Subcutaneous adipose tissue (tissue), 4 donors: ENCODE measurements around the gene GOLGA7B. TPM values are rescaled to one million over a fixed set of nuclear protein-coding genes. Genes with fewer than 3 reads are reported as not detected.

Source experiments
- total RNA-seq, 4 donors: library from RNA; depleted of rRNA; stranded (reverse); fragments of >200 nt; gene quantifications; one replicate each; pipeline ENCODE4 v1.1.0, GENCODE V29; 2016
- TF ChIP-seq, protein P1 (sequence below): fragments of 450-650 bp; IDR thresholded peaks from one replicate; pipeline ENCODE4 v1.5.1; 2016; ENCODE audit warnings: low read depth, mild to moderate bottlenecking, control low read depth, antibody characterized with exemption, moderate library complexity

GOLGA7B gene
- total RNA-seq, 4 donors from 2014 or later = 2.6 to 3.2 (median 3.2) TPM; not detected in 1

- TF ChIP-seq, protein P1, sequence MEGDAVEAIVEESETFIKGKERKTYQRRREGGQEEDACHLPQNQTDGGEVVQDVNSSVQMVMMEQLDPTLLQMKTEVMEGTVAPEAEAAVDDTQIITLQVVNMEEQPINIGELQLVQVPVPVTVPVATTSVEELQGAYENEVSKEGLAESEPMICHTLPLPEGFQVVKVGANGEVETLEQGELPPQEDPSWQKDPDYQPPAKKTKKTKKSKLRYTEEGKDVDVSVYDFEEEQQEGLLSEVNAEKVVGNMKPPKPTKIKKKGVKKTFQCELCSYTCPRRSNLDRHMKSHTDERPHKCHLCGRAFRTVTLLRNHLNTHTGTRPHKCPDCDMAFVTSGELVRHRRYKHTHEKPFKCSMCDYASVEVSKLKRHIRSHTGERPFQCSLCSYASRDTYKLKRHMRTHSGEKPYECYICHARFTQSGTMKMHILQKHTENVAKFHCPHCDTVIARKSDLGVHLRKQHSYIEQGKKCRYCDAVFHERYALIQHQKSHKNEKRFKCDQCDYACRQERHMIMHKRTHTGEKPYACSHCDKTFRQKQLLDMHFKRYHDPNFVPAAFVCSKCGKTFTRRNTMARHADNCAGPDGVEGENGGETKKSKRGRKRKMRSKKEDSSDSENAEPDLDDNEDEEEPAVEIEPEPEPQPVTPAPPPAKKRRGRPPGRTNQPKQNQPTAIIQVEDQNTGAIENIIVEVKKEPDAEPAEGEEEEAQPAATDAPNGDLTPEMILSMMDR = no peak
Measured at GRCh38 chr10:97870990-97871389, 21.3 kb downstream of the GOLGA7B start.

DNA sequence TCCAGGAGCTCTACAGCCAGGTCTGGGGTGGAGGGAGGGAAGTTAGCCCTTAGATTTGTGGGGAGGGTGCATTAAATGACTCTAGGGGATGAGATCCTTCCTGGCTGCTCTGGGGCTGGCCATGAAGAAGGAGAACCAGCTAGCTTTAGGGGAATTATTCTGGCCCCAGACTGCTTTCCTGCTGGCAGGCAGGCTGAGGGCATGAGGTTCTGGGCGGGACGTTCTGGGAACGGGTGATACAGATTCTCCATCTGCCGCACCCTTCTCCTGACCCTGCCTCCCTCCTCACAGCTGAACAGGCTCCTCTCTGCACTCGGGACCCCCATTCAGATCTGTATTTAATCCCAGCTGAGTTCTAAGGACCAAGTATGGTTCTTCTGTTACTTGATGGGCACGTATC is 23.9 kb downstream of the GOLGA7B start:
- TF ChIP-seq, protein P1 = no peak

GRCh38 chr10:97874332-97874731 is 24.7 kb downstream of the GOLGA7B start:
- TF ChIP-seq, protein P1 = no peak

- TF ChIP-seq, protein P1 = no peak
Measured at GRCh38 chr10:97875391-97875790, 25.7 kb downstream of the GOLGA7B start.

- TF ChIP-seq, protein P1 = no peak
Measured at GRCh38 chr10:97876402-97876801, 26.8 kb downstream of the GOLGA7B start.

DNA sequence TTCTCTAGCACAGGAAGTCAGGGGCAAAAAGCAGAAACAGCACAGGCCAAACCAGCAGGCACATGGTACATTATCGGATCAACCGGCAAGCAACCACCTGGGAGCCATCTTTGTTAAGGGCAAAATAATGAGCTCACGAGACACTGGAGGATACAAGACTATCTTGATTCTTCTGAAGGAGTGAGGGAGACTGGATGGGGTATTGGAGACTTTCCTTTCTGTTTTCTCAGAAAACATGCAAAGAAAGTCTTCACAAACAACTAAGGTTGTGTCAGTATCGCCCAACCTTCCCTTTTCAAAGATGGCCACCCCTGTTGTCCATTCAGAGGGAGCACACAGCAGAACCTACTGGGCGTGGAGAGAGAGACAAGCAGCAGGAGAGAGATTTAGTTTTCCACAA is 29.6 kb downstream of the GOLGA7B start:
- TF ChIP-seq, protein P1 = no peak

- TF ChIP-seq, protein P1 = no peak
Measured at GRCh38 chr10:97880109-97880508, 30.5 kb downstream of the GOLGA7B start.
